GM19468 (cell line): Measurements from ENCODE around the gene TUBGCP5.
"Not testable (repeated sequence)": the region's sequence is repeated elsewhere in the genome, so short reads cannot be mapped to it uniquely, and the experiment has no call there.

Source experiments
- ATAC-seq: cut with Tn5 transposase; IDR thresholded peaks from one replicate; pipeline ENCODE4 v1.9.1; 2021; ENCODE audit warnings: mild to moderate bottlenecking, moderate library complexity, moderate number of reproducible peaks; ENCODE audit not compliant: unreplicated experiment; ENCODE audit errors: extremely low read depth

The TUBGCP5 gene

DNA sequence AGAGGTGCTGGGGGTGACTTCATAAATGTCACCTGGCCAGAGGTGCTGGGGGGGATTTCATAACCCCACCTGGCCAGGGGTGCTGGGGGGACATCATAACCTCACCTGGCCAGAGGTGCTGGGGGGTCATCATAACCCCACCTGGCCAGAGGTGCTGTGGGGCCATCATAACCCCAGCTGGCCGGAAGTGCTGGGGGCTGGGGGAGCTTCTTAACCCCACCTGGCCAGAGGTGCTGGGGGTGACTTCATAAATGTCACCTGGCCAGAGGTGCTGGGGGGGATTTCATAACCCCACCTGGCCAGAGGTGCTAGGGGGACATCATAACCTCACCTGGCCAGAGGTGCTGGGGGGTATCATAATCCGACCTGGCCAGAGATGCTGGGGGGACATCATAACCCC lies 4.6 kb upstream of the TUBGCP5 start:
- ATAC-seq, result not testable (repeated sequence)

DNA sequence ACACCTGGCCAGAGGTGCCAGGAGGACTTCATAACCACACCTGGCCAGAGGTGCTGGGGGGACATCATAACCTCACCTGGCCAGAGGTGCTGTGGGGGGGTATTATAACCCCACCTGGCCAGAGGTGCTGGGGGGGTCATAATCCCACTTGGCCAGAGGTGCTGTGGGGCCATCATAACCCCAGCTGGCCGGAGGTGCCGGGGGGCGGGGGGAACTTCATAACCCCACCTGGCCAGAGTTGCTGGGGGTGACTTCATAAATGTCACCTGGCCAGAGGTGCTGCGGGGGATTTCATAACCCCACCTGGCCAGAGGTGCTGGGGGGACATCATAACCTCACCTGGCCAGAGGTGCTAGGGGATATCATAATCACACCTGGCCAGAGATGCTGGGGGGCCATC lies 4.2 kb upstream of the TUBGCP5 start:
- ATAC-seq, result not testable (repeated sequence)

DNA sequence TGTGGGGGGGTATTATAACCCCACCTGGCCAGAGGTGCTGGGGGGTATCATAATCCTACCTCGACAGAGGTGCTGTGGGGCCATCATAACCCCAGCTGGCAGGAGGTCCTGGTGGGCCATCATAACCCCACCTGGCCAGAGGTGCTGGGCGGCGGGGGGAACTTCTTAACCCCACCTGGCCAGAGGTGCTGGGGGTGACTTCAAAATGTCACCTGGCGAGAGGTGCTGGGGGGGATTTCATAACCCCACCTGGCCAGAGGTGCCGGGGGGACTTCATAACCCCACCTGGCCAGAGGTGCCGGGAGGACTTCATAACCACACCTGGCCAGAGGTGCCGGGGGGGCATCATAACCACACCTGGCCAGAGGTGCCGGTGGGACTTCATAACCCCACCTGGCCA lies 2.4 kb upstream of the TUBGCP5 start:
- ATAC-seq, result not testable (repeated sequence)

DNA sequence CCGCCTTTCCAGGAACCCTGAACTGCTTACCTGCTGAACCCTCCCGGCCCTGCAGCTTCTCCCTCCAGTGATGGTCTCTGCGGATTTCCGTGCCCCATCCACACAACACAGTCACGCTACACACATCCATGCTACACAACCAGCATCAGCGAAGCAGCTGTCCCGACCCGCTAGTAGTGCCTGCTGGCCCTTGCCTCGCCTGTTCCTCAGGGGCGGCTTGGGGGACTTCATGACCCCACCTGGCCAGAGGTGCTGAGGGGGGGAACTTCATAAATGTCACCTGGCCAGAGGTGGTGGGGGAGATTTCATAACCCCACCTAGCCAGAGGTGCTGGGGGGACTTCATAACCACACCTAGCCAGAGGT lies 530 bp upstream of the TUBGCP5 start:
- no peak for ATAC-seq

DNA sequence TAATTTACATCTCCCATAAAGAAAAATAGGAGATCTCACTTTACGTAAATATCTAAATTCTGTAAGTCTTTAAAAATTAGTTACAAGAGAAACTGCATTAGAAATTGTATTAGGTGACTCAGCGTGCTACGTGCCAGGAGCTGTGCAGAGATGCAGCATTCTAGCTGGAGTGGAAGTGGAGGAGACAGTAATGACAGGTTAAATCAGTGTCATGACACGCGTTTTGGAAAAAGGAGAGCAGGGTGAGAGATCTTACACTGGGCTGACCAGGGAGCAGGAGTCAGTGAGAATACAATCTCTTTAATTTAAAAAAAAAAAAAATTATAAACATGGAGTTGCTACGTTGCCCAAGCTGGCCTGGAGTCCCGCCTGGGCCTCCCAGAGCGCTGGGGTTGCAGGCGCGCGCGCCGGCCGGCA lies 635 bp downstream of the TUBGCP5 start:
- no peak for ATAC-seq

DNA sequence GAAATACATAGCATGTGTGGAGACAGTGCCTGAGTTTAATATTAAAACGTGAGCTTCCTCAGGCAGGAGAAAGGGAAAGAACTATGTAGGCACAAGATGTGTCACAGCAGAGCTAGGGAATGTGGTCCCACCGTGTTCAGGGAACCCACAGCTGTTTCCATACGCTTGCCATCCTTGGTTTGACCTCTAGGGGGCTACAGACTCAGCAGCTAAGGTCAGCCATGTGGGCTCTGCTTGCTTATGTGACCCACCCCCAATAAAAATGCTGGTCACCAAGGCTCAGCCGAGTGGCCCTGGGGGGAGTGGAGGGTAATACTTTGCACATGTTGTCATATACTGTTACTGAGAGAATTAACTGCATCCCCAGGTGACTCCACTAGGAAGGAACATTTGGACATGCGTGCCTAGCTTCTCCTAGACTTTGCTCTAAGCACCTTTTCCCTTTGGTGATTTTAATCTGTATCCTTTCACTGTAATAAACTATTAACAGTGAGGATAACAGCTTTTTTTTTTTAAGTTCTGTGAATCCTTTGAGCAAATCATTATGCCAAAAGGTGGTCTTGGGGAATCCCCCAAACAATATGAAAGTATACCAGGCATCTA lies 3.3 kb downstream of the TUBGCP5 start:
- ATAC-seq, result no peak

DNA sequence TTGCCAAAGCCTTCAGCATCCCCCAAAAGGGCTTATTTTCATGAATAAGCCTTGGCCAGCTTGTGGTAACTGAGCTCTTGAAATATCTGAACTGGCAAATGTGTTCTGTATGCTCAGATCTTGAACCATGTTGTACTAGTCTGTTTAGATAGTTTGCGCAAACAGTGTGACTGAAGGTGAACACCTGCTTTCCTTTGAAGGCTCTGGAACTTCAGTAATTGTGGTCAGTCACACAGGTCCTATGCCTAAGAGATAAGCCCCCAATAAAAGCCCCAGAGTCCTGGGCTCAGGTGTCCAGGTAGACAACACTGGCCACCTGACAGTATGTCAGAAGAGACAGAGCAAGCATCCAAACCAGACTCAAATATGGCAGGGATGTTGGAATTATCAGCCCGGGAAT lies 5.4 kb downstream of the TUBGCP5 start:
- no peak for ATAC-seq

DNA sequence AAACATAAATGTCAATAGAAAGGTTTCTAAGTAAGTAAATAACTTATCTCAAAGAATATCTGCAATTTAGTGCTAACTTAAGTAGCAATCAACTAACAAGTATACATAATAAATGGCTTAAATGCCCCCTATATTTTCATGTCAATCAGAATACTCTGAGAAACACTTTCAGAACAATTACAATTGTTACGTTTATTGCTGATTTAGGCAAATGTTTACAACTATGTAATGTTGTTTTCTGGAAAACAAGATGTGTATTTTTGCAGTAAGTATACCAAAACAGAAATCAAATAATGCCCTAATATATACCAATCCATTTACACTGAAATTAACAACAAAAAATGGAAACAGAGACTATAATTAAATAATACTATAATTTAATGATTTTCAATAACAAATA lies 13.2 kb downstream of the TUBGCP5 start:
- no peak for ATAC-seq

DNA sequence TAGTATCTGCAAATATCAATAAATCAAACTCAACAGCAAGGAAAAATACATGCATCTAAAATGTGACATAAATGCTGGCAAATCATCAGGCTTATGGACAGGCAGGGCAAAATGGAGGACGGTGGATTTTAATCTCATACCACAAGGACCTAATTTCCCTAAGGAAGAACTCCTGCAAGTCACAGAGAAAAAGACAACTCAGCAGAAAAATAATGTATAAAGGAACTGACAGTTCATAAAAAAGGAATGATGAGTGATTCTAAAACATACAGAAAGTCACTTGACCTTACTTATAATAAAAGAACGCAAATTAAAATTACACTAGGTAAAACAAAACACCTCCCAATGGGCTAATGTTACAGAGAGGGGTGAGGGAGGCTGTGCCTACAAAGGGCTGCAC lies 17.2 kb downstream of the TUBGCP5 start:
- ATAC-seq, result no peak

DNA sequence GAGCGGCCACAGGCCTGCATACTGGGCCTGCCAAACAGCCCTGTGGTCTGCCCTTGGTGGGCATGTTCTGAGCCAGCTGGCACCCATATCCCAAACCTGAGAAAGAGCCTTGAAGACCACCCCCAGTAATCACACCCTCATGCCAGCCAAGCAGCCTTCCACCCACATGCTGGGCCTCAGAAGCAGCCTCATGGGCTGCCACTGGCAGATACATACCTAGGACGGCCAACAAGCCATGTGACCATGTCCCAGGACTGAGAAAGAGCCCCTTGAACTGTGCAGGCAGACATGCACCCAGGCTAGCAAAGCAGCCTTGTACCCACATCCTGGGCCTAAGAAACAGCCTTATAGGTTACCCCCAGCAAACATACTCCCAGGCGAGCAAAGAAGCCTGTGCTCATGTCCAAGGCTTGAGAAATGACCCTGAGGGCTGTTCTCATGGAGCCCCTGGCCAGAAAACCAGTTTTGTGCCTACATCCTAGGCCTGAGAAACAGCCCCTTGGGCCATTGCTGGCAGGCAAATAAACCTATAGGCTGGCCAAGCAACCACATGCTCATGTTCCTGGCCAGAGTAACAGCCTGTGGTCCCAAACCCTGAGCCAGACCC lies 24.9 kb downstream of the TUBGCP5 start:
- ATAC-seq, result no peak

DNA sequence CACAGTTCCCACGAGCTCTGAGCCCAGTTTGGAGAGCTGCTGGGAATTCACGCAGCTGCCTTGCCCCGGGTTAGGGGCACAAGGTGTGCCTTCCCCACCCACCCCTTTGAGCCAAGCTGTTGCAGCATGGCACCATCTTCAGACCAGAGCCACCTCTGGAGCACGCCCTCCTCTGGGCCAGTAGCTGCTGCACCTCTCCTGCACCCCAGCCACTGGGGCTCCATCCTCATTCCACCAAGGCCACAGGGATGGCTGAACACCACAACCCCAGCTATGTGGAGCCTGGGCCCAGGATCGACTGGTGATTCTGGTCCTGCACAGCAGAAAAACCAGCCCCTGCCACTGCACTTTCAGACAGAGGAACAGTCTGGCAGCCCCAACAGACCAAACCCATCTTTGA lies 25.7 kb downstream of the TUBGCP5 start:
- no peak for ATAC-seq

DNA sequence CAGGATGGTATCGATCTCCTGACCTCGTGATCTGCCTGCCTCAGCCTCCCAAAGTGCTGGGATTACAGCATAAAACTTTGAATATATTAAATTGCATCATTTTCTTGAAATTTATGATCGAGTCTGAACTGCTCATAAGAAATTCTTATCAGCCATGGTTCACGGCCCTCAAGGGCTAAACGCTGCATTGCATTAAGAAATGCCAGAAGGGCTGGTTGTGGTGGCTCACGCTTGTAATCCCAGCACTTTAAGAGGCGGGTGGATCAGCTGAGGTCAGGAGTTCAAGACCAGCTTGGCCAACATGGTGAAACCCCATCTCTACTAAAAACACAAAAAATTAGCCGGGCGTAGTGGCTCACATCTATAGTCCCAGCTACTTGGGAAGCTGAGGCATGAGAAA lies 26.8 kb downstream of the TUBGCP5 start:
- ATAC-seq, result not testable (repeated sequence)

DNA sequence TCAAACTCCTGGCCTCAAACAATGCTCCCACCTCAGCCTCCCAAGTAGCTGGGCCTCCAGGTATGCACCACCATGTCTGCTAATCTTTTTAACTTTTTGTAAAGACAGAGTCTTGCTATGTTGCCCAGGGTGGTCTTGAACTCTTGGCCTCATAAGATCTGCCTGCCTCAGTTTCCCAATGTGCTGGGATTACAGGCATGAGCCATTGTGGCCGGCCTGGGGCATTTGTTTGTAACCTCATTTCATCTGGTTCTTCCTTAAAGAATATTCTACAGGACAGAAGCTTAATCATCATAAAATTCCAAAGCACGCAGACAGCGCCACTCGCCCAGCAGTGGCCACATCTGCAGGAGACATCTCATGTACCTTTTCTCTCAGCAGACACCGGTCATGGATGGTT lies 35.6 kb downstream of the TUBGCP5 start:
- no peak for ATAC-seq

DNA sequence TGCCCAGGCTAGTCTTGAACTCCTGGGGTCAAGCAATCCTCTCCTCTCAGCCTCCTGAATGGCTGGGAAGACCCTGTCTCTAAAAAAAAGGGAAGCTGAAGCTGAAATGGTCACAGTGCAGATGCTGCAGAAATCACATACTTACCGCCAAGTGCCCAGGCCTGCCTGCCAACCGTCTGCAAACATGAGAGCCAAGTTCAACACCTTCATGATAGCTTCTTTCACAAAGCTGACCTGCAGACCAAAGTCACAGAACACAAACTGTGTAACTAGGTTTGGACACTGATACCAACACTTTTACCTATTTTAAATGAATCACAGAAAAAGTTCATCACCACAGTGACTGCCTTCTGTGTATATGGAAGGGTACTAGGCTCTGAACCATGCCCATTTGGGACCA lies 36.4 kb downstream of the TUBGCP5 start:
- ATAC-seq, result no peak

DNA sequence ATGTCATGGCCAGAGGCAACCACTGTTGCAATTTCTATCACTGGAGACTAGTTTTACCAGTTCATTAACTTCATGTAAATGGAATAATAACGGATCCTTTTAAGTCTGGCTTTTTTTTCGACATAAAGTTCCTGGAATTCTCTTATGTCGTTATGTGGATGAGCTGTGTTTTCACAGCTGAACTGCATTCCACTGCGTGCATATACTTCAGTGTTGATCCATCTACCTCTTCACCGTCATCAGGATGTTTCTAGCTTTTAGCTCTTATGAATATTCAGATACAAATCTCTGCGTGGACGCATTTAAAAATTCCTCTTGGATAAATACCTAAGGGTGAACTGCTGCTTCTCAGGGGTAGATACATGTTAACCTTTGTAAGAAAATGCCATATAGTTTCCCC lies 43.6 kb downstream of the TUBGCP5 start:
- no peak for ATAC-seq

DNA sequence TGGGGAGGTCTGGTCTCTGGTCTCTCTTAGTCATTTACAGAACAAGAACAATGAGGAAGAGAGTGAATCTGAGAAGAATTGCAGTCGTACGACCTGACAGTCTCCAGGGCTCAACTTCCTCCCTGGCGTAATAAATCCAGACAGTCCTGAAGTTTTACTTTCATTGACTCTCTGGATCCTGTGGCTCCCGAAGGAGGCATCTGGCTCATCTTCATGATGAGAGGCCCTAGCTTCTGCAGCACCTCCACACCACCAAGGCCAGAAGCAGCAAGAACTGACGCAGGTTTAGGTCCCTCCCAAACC lies 47.4 kb downstream of the TUBGCP5 start:
- no peak for ATAC-seq

DNA sequence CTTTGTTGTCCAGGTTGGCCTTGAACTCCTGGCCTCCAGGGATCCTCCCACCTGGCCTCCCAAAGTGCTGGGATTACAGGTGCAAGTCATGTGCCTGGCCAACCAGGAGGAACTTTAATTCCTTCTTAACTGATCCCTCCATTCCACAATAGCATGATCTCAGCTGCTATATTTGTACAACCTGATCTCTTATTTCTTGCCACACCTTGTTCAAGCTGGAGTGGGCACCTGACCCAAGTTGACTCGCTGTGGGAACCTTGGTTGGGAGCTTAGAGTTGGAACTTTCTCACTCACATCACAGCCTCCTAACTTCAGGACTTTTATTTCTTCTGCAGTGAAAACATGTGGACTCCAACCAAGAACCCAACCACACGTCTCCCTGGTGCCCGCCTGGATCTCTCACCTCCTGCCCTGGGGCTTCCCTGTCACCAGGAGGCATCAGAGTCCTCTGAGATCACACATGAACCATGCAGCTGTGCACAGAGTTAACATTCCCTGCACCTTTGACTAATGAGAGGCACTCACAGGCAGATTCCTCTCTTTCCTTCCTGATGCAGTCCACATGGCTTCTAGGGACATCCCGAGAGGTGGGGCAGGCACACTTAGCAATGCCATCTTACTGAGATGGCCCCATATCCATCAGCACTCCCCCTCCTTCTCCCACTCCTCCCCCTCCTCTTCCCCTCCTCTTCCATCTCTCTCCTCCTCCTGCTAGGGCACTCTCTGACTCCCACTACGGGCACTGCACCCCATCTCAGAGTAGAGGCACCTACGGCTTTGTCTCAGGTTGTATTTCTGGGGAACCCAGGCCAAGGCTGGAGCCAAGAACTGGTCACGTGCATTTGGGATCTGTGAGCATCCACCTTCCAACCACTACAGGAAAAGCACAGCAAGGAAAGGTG lies 49.5 kb downstream of the TUBGCP5 start:
- ATAC-seq, result no peak

DNA sequence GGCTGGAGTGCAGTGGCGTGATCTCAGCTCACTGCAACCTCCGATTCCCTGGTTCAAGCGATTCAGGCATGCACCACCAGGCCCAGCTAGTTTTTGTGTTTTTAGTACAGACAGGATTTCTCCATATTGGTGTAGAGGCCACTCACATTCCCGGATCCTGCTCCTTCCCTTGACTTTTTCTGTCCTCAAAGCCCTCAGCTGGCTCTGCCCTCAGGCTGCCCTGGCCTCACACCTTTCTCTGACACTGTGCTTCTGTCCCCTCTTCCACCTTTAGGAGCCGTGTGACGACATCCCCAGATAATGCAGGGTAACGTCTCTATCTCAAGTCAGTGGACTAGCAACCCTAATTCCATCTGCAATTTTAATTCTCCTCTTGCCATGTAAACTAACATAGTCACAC lies 50.6 kb downstream of the TUBGCP5 start:
- no peak for ATAC-seq

DNA sequence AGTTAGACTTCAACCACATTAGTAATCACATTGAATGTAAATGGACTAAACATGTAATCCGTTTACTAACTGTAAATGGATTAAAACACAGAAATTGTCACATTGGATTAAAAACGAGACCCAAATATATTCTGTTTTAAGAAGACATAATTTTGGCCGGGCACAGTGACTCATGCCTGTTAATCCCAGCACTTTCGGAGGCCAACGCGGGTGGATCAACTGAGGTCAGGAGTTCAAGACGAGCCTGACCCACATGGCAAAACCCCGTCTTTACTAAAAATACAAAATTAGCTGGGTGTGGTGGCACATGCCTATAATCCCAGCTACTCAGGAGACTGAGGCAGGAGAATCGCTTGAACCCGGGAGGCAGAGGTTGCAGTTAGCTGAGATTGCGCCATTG lies 57.4 kb downstream of the TUBGCP5 start:
- ATAC-seq, result not testable (repeated sequence)

DNA sequence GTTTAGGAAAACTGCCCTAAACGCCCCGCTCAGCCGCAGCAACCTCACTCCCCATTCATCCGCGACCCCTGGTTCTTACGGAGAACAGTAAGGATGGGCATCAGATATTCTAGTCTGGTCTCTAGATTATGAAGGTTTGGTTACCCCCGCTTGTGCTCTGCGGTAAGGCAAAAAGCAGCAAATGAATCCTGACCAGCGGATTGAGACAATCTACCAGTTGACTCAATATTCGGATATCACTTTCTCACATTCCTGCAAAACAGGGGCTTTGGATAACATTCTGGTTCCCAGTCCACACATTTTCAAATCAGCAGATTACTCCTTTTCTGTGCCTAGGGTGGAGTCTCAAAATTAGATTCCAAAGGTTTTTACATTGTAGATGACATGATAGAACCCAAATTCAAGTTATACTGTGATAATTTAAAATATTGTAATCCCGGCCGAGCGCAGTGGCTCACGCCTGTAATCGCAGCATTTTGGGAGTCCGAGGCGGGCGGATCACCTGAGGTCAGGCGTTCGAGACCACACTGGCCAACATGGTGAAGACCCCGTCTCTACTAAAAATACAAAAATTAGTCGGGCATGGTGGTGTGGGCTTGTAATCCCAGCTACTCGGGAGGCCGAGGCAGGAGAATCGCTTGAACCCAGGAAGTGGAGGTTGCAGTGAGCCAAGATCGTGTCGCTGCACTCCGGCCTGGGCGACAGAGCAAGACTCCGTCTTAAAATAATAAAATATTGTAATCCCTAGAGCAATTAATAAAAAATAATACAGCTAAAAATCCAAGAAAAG lies 58.1 kb downstream of the TUBGCP5 start:
- no peak for ATAC-seq
